Measurements from ENCODE around the gene RPN1.
"Not testable (repeated sequence)": the region's sequence is repeated elsewhere in the genome, so short reads cannot be mapped to it uniquely, and the experiment has no call there.

Gene RPN1

DNA sequence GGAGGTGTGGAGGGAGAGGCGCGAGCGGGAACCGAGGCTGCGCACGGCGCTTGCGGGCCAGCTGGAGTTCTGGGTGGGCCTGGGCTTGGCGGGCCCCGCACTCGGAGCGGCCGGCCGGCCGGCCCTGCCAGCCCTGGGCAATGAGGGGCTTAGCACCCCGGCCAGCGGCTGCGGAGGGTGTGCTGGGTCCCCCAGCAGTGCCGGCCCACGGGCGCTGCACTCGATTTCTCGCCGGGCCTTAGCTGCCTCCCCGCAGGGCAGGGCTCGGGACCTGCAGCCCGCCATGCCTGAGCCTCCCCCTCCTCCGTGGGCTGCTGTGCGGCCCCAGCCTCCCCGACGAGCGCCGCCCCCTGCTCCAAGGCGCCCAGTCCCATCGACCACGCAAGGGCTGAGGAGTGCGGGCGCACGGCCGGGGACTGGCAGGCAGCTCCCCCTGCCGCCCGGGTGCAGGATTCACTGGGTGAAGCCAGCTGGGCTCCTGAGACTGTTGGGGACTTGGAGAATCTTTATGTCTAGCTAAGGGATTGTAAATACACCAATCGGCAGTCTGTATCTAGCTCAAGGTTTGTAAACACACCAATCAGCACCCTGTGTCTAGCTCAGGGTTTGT, 2.9 kb upstream of the RPN1 start:
- not testable (repeated sequence) for DNase-seq (ENCODE audit: low read depth in 2 of 2)

DNA sequence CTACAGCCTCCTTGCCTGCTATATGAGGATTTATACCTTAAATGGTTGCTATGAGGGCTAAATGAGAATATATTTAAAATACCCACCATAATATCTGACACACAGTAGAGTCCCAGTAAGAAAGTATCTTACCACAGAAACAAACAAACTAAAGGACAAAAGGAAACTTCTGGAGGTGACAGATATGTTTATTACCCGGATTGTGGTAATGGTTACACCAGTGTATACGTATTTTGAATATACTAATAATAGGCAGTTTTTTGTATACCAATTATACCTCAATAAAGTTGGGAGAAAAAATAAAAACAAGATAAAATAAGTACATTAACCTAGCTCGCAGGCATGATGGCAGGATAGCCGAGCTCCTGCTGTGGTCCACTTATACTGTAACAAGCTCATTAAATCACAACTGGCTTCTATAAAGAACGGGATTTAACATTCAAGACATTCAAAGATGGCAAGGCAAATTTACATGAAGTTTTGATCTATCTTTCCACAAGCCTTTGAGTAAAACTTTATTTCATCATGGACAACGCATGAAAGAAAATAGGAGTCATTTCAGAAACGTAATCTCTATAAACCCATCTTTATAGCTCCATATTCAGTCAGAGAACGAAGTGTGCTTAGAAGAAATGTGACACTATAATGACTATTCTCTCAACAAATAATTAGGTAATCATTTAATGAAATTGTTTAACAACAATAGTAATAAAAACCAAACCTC, 1.5 kb downstream of the RPN1 start:
- DNase-seq (ENCODE audit: low read depth in 2 of 2): no peak

DNA sequence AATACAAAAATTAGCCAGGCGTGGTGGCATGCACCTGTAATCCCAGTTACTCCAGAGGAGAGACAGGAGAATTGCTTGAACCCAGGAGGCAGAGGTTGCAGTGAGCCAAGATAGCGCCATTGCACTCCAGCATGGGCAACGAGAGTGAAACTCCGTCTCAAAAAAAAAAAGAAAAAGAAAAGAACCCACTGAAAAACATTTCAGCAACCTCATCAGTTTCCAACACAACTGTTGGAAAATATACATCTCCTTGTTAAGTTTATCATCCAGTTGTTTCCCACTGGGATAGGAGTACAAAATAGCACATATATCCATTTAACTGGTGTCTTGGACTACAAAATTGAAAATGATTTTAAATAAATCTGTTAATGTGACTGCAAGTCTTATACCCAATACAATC, 2.2 kb downstream of the RPN1 start:
- DNase-seq (ENCODE audit: low read depth in 2 of 2): no peak

DNA sequence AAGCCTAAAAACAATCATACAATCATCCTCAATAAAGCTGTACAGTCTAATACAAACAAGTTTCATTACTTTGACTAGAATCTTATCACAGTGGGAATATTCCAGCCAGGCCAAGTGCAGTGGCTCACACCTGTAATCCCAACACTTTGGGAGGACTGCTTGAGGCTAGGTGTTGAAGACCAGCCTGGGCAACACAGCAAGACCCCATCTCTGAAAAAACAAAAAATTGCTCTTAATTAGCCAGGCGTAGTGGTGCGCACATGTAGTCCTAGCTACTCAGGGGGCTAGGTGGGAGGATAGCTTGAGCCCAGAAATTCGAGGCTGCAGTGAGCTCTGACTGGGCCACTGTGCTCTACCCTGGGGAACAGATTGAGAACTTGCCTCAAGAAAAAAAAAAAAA, 3.3 kb downstream of the RPN1 start:
- DNase-seq (ENCODE audit: low read depth in 2 of 2): no peak

DNA sequence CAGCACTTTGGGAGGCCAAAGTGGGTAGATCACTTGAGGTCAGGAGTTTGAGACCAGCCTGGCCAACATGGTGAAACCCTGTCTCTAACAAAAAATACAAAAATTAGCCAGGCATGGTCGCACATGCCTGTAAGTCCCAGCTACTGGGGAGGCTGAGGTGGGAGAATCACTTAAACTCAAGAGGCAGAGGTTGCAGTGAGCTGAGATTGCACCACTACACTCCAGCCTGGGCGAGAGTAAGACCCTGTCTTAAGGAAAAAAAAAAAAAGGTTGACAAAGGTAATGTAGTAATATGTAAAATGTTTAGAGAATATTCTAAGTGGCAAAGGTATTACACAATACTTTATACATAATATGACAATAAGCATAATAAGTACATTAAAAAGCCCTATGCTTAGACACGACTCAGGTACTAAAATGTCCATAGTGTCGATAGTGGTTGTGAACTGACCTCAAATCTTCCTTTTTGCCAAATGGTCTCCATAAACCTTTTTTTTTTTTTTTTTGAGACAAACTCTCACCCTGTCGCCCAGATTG, 16.5 kb downstream of the RPN1 start:
- DNase-seq (ENCODE audit: low read depth in 2 of 2): no peak

DNA sequence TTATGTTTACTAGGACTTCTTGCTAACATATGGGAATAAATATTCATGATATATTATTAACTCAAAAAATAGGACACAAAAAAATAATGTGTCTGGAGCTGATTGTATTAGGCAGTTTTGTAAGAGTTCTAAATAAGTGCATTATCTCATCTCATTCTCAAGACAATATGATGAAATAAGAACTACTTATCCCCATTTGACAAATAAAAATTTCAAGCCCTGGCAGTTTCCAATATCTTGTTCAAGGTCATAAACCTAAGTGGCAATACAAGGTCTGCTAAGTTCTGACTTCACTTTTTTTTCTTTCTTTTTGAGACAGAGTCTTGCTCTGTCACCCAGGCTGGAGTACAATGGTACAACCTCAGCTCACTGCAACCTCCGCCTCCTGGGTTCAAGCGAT, 18.3 kb downstream of the RPN1 start:
- no peak for DNase-seq (ENCODE audit: low read depth in 2 of 2)

DNA sequence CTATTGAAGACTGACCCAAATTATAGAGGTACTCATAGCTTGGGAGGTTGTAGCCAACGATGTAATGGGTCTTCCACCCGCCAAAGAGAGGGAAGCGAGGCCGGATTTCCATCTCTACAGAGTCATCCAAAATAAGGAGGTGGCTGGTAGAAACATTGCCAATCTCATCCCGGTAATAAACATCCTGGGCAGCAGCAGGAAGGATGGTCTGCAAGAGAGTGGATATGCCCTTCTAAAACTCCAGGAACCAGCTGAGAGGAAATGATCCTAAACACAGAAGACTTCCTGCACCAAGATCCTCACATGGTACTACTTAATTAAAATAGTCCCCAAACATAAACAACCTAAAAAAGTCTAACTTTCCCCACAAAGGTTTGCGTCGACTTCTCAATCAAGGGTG, 20.7 kb downstream of the RPN1 start:
- DNase-seq (ENCODE audit: low read depth in 2 of 2): no peak

DNA sequence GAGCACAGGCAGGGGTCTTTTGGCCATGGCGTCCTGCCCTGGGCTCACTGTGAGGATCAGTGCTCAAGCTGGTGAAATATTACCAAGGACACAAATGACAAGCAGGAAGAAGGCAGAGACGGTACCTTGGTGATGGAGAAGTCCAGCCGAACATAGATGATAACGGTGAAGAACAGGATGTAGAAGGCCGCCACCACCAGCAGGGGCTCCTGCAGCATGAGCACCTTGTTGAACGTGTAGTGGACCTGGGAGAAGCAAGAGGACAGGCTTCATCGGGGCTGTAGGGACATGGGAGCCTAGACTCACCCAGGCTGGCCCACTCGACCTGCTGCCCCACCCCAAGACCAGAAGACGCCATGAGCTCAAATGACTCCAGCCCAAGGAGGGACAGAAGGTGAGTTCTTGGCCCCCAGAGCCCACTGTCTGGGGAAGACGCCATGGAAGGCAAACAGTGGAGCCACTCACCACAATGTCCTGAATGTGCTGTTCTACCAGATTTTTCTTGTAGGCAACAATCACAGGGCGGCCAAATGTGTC, 25.1 kb downstream of the RPN1 start:
- DNase-seq (ENCODE audit: low read depth in 2 of 2): no peak

DNA sequence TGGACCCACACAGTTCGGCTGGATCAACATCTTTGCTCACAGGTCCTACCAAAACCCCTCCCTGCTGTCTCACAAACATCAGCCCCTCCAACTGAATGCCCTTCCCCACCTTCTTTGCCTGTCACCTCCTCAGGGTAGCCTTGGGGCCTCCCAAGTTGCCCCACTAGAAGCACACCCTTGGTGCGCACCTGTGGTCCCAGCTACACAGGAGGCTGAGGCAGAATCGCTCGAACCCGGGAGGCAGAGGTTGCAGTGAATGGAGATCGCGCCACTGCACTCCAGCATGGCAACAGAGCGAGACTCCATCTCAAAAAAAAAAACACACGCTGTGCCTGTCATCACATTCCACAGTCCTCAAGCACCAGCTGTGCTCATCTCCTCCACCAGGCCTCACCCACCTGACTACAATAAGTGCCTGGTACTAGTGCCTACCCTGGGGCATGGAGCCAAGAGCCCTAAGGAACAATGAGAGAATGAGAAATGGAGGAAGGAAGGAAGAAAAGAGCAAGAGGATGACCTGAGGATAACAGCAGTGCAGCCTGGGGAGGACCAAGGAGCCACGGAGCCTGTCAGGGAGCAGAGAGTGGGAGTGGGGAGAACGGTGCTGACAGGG, 26.0 kb downstream of the RPN1 start:
- no peak for DNase-seq (ENCODE audit: low read depth in 2 of 2)

DNA sequence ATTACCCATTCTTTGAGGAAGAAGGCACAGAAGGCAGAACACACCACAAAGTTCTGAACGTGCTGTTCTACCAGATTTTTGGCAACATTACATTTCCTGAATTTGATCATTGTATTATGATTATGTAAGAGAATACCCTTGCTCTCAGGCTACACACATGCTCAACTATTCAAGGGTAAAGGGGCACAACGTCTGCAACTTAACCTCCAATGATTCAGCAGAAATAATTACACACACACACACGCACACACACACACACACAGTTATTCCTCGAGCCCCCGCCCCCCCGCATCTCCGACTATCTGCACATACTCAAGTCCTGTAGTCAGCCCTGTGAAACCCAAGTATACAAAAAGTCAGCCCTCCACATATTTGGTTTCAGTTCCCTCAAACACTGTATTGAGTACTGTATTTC, 26.8 kb downstream of the RPN1 start:
- DNase-seq (ENCODE audit: low read depth in 2 of 2): no peak

DNA sequence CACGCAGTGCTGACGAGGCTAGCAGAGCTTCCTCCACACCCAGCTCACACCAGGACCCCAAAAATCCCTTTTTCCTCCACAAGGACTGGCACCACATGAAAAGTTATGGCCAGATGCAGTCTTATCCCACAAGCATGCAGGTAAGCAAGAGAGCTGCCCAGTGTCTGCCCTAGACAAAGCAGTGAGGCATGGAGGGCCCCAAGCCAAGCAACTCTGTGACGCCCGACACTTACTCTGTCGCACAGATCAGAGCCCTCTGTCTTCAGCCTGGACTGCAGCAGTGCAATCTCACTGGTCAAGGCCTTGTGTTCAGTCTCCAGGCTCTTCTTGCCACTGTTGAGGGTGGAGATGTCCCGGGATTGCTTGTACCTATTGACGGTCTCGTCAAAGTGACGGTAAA, 28.7 kb downstream of the RPN1 start:
- DNase-seq (ENCODE audit: low read depth in 2 of 2): no peak

DNA sequence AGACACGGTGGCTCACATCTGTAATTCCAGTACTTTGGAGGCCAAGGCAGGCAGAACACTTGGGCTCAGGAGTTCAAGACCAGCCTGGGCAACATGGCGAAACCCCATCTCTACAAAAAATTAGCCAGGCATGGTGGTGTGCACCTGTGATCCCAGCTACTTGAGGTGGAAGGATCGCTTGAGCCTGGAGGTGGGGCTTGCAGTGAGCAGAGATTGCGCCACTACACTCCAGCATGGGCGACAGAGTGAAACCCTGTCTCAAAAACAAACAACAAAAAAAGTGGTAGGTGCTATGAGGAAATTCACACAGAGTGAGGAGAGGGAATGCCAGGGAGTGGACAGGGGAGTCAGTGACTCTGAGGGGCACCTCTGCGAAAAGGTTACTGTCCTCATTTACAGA, 29.4 kb downstream of the RPN1 start:
- DNase-seq (ENCODE audit: low read depth in 2 of 2): no peak

DNA sequence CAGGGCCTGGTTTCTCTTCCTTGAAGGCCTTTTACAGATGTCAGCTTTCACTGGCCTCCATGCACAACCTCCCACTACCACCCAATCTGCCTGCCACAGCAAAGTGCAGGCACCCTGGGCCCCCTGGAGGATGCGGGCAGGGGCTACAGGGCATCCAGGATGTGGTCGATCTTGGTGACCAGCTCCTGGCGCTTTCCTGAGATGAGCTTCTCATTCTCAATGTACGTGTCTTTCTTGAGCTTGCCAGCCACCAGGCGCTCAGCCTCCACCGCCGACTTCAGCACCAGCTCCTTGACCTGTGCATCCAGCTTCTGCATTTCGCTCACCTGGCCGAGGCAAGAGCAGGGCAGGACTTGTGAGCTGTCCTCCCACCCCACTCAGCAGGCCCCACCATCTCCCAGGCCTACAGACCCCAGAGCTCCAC, 30.3 kb downstream of the RPN1 start:
- DNase-seq (ENCODE audit: low read depth in 2 of 2): no peak

DNA sequence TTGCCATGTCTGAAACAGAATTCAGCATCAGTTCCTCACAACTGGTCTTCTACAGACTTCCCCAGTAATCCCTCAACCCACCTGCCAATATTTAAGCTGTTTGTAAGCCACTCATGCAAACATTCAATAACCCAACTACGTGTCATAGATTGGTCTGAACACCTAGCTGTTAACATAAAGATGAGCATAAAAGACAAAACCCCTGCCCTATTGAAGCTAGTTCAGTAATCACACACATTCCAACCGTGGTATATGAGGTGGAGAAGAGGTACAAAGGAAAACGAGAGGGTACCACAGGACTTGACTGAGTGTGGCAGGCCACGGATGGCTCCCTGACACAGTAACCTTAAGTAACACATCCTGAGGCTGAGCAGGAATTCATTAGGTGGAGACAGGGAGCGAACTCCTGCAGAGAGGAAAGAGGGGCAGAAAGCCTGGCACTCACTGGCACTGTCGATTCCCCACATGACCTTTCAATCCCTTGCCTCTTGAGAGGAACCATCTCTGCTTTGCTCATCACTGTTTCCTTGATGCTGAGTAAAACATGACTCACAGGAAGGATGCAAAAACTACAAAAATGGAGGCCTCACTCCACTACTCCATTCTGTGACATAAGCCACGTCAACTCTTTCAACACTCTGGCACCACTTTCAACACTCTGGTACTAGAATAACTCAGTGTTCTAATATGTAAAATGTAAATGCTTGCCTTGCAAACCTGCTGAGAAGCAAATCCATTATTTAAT, 31.3 kb downstream of the RPN1 start:
- no peak for DNase-seq (ENCODE audit: low read depth in 2 of 2)

DNA sequence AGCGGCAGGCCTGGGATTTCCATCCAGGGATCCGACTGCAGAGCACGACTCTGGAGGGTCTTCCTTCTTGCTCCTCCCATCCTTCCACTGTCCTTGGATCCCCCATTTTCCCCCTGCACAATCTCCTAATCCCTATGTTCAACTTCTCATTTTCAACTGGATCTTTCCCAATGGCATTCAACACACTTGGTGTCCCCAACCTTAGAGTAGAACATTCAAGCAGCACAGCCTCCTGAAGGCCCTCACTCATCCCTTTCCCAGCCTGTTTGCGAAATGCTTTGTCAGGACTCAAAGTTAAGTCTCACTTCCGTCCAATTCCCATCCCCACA, 32.3 kb downstream of the RPN1 start:
- DNase-seq (ENCODE audit: low read depth in 2 of 2): no peak

DNA sequence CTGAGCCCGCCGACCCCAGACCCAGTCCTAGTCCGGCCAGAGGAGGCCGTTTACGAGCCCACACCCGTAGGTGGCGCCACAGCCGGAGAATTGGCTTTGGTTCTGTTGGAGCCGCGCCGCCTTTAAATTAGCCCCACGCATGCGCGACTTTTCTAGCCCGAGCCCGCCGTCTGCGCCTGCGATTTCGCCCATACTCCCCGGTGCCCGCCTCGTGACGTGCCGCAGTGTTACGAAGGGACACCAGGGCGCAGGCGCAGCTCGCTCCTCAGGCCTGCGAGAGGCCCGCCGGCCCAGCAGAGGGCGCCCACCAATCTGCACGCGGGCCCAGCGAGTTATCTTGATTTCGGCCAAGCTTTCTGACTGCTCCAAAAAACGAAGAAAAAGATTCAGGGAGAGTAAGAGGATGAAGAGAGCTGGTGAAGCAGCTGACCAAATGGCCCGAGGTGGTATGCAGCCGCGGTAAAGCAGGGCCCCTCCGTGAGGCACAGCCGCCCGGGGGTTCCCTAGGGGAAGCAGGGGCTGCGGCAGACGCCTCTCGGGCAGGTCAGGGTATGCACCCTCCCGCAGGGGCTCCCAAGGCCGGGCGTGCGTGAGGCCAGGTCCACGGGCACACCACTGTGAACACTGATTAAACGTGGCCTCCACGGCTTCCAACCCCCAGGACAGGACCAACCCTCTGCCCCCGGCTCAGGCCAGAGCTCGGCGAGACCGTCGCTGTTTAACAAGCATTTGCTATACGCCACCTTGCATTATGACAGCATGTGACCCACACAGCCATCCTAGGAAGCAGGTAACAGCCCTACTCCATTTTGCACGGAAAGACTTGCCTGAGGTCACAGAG, 32.8 kb downstream of the RPN1 start:
- DNase-seq (ENCODE audit: low read depth in 2 of 2): peak; percentile 92 to 99

DNA sequence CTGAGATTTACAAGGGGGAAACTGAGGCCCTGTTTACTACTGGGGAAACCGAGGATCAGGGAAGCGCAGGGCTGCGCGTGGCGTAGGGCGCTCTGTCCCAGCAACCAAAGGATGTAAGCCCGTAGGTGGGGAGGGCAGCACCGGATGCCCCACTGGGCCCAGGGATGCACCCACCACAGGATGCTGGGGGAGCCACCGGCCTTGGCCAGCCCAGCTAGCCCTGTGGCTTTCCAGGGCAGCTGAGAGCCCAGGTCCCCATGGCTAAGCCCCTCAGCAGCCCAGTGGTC, 33.4 kb downstream of the RPN1 start:
- DNase-seq (ENCODE audit: low read depth in 2 of 2): no peak

DNA sequence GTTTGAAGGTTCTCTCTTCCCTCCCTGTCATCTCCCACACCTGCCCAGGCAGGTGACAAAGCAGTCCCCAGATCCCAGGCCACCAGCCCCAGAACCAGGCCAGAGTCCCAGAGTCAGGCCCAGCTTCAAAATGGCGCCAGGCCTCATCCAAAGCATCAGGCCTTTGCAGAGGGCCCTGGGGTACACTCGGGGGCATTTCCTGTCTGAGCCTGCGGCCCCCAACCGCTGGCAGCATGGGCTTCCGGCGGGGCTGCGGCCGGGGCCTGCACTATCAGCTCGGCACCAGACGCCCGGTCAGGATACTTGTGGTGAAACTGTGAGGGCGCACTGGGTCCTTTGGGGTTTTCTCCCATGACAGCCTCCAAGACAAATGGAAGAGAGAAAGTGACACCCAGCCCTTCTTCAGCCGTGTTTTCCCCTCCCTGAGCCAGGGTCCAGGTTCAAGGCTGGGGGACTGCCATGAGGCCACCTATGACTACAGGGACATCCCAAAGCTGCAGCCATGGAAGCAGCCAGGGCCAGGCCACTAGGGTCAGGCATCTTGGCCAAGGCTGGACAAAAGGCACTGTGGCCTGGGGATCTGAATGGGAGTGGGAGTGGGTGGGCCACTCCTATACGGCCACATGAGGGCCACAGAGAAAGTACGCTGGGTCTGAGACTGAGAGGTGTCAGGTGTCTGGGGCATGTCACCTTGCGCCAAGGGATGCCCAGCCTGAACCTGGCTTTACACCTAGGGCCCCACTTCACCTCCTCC, 33.9 kb downstream of the RPN1 start:
- no peak for DNase-seq (ENCODE audit: low read depth in 2 of 2)

DNA sequence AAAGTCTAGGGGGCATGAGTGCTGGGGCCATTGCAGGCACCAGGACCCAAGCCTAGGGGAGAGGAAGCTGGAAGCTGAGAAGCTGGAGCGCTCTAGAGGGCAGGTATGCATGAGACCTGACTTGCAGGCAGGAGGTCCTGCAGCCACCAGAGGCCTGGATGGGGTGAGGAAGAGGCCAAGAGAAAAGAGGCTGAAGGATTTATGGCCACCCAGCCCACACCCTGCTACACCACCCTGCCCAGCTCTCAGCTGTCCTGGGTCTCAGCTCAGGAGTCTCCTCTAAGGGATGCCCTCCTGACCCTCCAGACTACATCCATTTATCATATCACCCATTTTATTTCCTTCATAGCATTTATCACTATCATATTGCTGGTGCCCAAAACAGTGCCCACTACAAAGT, 36.5 kb downstream of the RPN1 start:
- DNase-seq (ENCODE audit: low read depth in 2 of 2): no peak

DNA sequence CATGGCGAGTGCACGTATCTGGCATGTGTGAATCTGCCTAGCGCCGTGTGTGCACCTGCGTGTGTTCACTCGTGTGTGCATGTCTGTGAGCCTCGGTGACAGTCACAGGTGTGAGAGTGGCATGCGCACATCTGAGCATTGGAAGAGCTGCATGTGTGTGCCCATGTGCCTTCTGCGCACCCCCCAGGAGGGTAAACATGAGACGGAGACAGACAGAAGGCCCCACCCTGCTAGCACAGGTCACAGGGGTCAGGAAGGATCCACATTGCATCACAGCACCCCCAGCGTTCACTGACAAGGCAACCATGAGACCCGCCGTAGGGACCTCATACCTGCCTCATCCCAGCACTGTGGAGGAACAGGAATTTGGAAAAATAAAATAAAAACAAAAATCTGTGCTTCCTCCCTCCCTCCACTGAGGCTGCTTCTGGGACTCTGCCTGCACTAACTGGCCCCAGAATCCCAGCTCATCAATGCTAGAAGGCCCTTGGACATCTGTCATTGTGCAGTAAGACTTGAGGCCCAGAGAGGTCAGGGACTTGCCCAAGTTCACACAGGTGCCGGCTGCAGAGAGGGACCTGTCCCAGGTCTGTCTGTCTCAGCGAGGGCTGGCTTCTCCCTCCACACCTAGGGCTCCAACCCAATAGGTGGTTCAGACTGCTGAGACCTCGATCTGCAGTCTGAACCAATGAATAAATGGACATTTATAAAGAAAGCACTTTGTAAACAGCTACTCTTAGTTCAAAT, 37.4 kb downstream of the RPN1 start:
- DNase-seq (ENCODE audit: low read depth in 2 of 2): no peak

Data from activated CD4-positive, alpha-beta T cell treated with anti-CD3 and anti-CD28 coated beads for 24 hours (primary cell).